HFF-Myc (cell line): ENCODE data around the gene P2RX7.
"Not testable (repeated sequence)": the region's sequence is repeated elsewhere in the genome, so short reads cannot be mapped to it uniquely, and the experiment has no call there.

Source experiments
- DNase-seq: peaks from one replicate; pipeline ENCODE4 v3.0.0-alpha.2; 2011; ENCODE audit warnings: low read depth; ENCODE audit errors: extremely low read depth
- H3K4me3 ChIP-seq: replicated peaks from 2 replicates; pipeline ENCODE4 v1.5.1; 2011; ENCODE audit warnings: low read depth, mild to moderate bottlenecking, control low read depth, low read length
- CTCF ChIP-seq: IDR thresholded peaks from 2 replicates; pipeline ENCODE4 v1.5.1; 2012; ENCODE audit warnings: mild to moderate bottlenecking, low read depth, low read length, control low read depth; ENCODE audit errors: missing control alignments

P2RX7 gene

GRCh38 chr12:121144416-121144914 lies 11.8 kb downstream of the P2RX7 start:
- no peak for DNase-seq
- TF ChIP-seq CTCF: no peak
- no peak overlapping the region for H3K4me3 ChIP-seq

- no peak for DNase-seq
- TF ChIP-seq CTCF: no peak
These were observed 12.5 kb downstream of the P2RX7 start for GRCh38 chr12:121145221-121145620.

GRCh38 chr12:121149289-121149688 lies 16.6 kb downstream of the P2RX7 start:
- not testable (repeated sequence) for H3K4me3 ChIP-seq, DNase-seq

More at GRCh38 chr12:121145221-121145620, 12.5 kb downstream of the P2RX7 start:
- H3K4me3 ChIP-seq: no peak overlapping the region

- no peak for DNase-seq
- TF ChIP-seq CTCF: no peak
These were observed 22.2 kb downstream of the P2RX7 start for GRCh38 chr12:121154793-121155375.

GRCh38 chr12:121156365-121156764 lies 23.7 kb downstream of the P2RX7 start:
- TF ChIP-seq CTCF: no peak
- no peak overlapping the region for H3K4me3 ChIP-seq
- no peak for DNase-seq

More at GRCh38 chr12:121154793-121155375, 22.2 kb downstream of the P2RX7 start:
- no peak overlapping the region for H3K4me3 ChIP-seq

- TF ChIP-seq CTCF: no peak
- DNase-seq: no peak
- H3K4me3 ChIP-seq: no peak overlapping the region
These were observed 25.4 kb downstream of the P2RX7 start for GRCh38 chr12:121158085-121158484.

- H3K4me3 ChIP-seq, DNase-seq: not testable (repeated sequence)
These were observed 26.2 kb downstream of the P2RX7 start for GRCh38 chr12:121158728-121159351.
